Common myeloid progenitor, CD34-positive (primary cell): Measurements from ENCODE around the gene ITPR2. TPM values are rescaled to one million over a fixed set of nuclear protein-coding genes. Genes with fewer than 3 reads are reported as not detected.

Experiments used
- CTCF ChIA-PET: fragments of 350-600 bp; sonication (Branson Sonifier 250); formaldehyde crosslinking; loops from one replicate; lab custom pipeline; 2021; ENCODE audit warnings: antibody characterized with exemption; lab: Charles Lee
- POLR2A ChIA-PET: fragments of 350-600 bp; sonication (Branson Sonifier 250); formaldehyde crosslinking; loops from one replicate; lab custom pipeline; 2021; ENCODE audit warnings: antibody characterized with exemption; lab: Charles Lee
- DNase-seq, 3 donors: peaks; one replicate each; pipeline versions ENCODE4 v3.0.0 to v3.0.0-alpha.2; 2013
- H3K27ac ChIP-seq, 2 experiments: 1 replicate in 1 of 2; 2 replicates in 1 of 2; pipeline ENCODE4 v1.7.0; 2013; ENCODE audit warnings: inconsistent platforms in 2 of 2, low read length in 2 of 2, mild to moderate bottlenecking in 2 of 2, low read depth in 1 of 2, moderate library complexity in 1 of 2; ENCODE audit not compliant: severe bottlenecking in 2 of 2, insufficient read depth in 1 of 2, poor library complexity in 1 of 2
- H3K27me3 ChIP-seq, 5 experiments: replicated peaks in 2 of 5; 1 replicate in 3 of 5; 2 replicates in 2 of 5; pipeline versions ENCODE4 v1.6.1 to v1.7.0; 2013; ENCODE audit warnings: low read length in 4 of 5, mild to moderate bottlenecking in 2 of 5, moderate library complexity in 2 of 5, inconsistent platforms in 1 of 5; ENCODE audit not compliant: insufficient read depth in 5 of 5, control insufficient read depth in 4 of 5
- H3K36me3 ChIP-seq, 4 experiments: 1 replicate in 2 of 4; 2 replicates in 2 of 4; pipeline versions ENCODE4 v1.6.1 to v1.7.0; 2013; ENCODE audit warnings: low read length in 3 of 4, control low read depth in 1 of 4, mild to moderate bottlenecking in 1 of 4; ENCODE audit not compliant: control insufficient read depth in 4 of 4, insufficient read depth in 4 of 4
- H3K4me1 ChIP-seq, 4 experiments: 1 replicate in 3 of 4; 2 replicates in 1 of 4; pipeline versions ENCODE4 v1.6.1 to v1.7.1; 2013; ENCODE audit warnings: low read length in 3 of 4, mild to moderate bottlenecking in 3 of 4, control low read depth in 1 of 4, inconsistent platforms in 1 of 4, moderate library complexity in 1 of 4; ENCODE audit not compliant: control insufficient read depth in 4 of 4, insufficient read depth in 4 of 4; ENCODE audit errors: control extremely low read depth in 1 of 4
- H3K4me3 ChIP-seq, 7 experiments: 1 replicate in 4 of 7; 2 replicates in 3 of 7; pipeline versions ENCODE4 v1.5.1 to v1.7.0; 2013; ENCODE audit warnings: mild to moderate bottlenecking in 7 of 7, low read length in 6 of 7, moderate library complexity in 6 of 7, inconsistent platforms in 2 of 7, low read depth in 2 of 7, control low read depth in 1 of 7; ENCODE audit not compliant: insufficient read depth in 4 of 7, control insufficient read depth in 1 of 7; ENCODE audit errors: extremely low read depth in 1 of 7
- H3K9me3 ChIP-seq, 5 experiments: 1 replicate in 4 of 5; 2 replicates in 1 of 5; pipeline versions ENCODE4 v1.6.1 to v1.7.1; 2013; ENCODE audit warnings: low read length in 4 of 5, mild to moderate bottlenecking in 2 of 5, inconsistent platforms in 1 of 5, low read depth in 1 of 5, moderate library complexity in 1 of 5; ENCODE audit not compliant: control insufficient read depth in 4 of 5, insufficient read depth in 2 of 5; ENCODE audit errors: control extremely low read depth in 1 of 5
- WGBS: methylation state at CpG from one replicate; pipeline ENCODE4 v1.1.5; 2013; ENCODE audit not compliant: insufficient coverage; 5-methylcytosine and 5-hydroxymethylcytosine counted together
- polyA plus RNA-seq: library from polyadenylated mRNA; unstranded; fragments of 120-200 nt; gene quantifications from one replicate; pipeline ENCODE4 v1.2.1, GENCODE V29; 2013

Gene ITPR2
- 30.1 TPM for polyA plus RNA-seq

DNA sequence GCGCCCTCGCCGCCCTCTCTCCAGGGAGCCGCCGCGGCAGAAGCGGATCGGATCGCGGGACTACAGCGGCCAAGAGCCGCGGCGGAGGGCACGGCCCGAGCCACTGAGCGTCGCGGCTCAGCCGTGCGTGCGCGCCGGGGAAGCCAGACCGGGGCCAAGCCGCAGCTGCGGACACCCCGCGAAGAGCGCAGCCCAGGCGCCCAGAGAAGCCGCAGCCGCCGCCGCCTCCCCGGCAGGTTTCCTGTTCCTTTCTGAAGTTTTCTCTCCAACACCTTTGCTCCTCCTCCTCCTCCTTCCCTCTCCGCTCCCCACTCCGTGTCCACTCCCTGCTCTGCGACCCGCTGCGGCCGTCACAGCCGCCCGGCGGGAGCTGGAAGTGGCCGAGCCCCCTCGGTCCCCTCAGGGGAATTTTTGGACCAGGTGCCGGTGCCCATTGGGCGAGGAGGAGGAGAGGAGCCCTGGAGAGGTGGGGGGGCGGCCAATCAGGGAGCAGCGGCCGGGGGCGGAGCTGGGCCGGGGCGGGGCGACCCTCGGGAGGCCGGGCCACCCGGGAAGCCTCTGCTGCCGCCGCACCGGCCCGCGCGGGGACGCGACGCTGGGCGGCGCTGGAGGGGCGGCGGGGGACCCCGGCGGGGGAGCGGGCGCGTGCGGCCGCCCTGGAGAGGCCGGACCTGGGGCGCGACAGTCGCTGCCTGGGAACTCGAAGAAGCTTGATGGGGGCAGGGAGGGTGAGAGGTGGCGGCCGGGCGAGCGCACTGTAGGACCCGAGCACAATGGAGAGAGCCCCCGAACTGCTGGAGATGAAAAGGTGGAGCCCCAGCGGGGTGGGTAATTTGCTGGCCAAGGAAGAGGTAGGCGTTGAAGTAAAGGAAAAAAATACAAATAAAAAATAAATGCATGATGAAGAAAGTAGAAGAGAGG lies at the start of gene ITPR2:
Gene ITPR2 (minus strand): TSS at position 373 of the 921 bp plus-strand sequence. CDS start 413 bp downstream, outside the sequence.
- Histone ChIP-seq H3K9me3 (no peaks in the 10 kb centered on the region), H3K27me3 (no peaks in the 10 kb centered on the region), H3K4me1 (peaks cover 14 to 43% (median 24%) of the 10 kb centered on the region in 4 experiments), H3K36me3 (no peaks in the 10 kb centered on the region), H3K4me3 (peak within 1 kb of the TSS; percentile 88 to 98 (median 92)), H3K27ac (peak within 1 kb of the TSS; percentile 87 to 93)
- ChIA-PET CTCF (interaction anchor here (0.6 to 6.7 kb wide), 24 partner anchors 8 to 714 kb away, joined by 3 to 30 read pairs (median 4); no protein-coding TSS in a partner anchor), POLR2A (interaction anchor here (0.6 to 3.0 kb wide), 8 partner anchors 8 to 180 kb away, joined by 3 to 22 read pairs (median 3); partner anchors contain the start of gene TM7SF3)
- WGBS = under 1% methylated on average over 54 of the region's 92 CpGs
- peak; percentile 90 to 94 (median 91) for DNase-seq

DNA sequence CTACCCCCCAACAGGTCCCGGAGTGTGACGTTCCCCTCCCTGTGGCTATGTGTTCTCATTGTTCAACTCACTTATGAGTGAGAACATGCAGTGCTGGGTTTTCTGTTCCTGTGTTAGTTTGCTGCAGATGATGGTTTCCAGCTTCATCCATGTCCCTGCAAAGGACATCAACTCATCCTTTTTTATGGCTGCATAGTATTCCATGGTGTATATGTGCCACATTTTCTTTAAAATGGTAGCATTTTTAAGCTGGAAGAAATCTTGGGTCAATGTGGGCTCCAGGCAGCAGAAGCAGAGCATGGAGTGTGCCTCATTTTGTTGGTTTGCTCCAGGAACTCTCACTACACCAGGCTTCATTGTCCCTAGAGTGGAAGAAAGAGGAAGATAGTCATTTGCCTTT lies 47.6 kb upstream of the ITPR2 start:
- H3K9me3 ChIP-seq = peaks cover 0 to 7% (median 0%) of the 10 kb centered on the region in 5 experiments
- H3K4me3 ChIP-seq = no peak overlapping the region
- ChIA-PET POLR2A (no interaction called here), CTCF (interaction anchor here (0.6 to 6.9 kb wide), 5 partner anchors 8 to 115 kb away, joined by 3 to 71 read pairs (median 3); no protein-coding TSS in a partner anchor)
- DNase-seq = no peak
- 100% methylated on average over 2 of the region's 2 CpGs for WGBS
- H3K36me3 ChIP-seq = no peaks in the 10 kb centered on the region
- H3K27me3 ChIP-seq = no peaks in the 10 kb centered on the region
- no peak overlapping the region for H3K27ac ChIP-seq
- peaks cover 0 to 17% (median 8%) of the 10 kb centered on the region in 4 experiments for H3K4me1 ChIP-seq

DNA sequence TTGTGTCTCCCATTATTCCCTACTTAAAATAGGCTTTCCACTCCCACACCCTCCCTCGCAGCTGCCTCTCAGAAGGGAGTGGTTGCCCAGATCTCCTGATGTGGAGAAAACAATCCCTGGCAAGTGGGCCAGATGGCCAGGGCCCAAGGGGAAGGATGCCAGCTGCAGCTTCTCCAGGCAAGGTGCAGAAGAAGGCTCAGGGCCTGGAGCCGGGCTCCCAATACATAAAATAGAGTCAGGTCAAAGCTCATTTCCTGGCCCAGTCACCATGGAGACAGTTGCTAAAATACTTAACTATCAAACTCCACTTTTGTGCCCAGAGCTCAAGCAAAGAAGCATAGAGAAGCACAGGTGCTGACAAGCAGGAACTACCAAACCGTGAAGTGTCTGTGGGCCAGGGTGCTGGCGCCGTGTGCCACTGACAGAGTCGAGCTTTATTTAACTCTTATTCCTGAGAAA lies 45.7 kb upstream of the ITPR2 start:
- Histone ChIP-seq H3K4me1 (peaks cover 0 to 18% (median 7%) of the 10 kb centered on the region in 4 experiments), H3K27me3 (no peaks in the 10 kb centered on the region), H3K4me3 (no peak overlapping the region), H3K27ac (peak overlapping the region in 1 of 2 experiments; percentile 63), H3K9me3 (peaks cover 0 to 7% (median 0%) of the 10 kb centered on the region in 5 experiments), H3K36me3 (no peaks in the 10 kb centered on the region)
- CTCF ChIA-PET = interaction anchor here (0.7 to 6.9 kb wide), 7 partner anchors 8 to 50 kb away, joined by 3 to 32 read pairs (median 4); no protein-coding TSS in a partner anchor
- peak; percentile 36 to 86 (median 80) for DNase-seq
- 45% methylated on average over 5 of the region's 6 CpGs for WGBS
- POLR2A ChIA-PET = no interaction called here

- H3K4me3 ChIP-seq = no peak overlapping the region
Measured at GRCh38 chr12:26874501-26875296, 41.7 kb upstream of the ITPR2 start.

DNA sequence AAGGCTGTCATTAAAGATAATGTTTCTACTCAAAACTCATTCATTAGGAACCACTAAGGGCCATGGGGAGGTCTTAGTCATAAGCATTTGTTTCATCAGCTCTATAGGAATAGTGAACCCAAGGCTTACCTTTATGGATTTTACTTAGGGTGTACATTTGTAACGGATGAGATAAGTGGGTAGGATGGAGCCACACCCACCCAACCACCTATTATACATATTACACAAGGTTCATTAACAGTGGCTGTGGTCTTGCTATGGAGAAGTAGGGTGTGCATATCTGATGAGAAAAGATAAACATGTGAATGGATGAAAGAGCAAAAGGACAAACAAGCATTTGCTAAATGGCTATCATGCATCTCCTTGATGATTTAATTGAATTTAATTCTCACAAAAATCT lies 39.6 kb upstream of the ITPR2 start:
- WGBS = no CpG with 5 or more reads among the region's 1 CpG
- no peaks in the 10 kb centered on the region for H3K27me3 ChIP-seq
- CTCF ChIA-PET = interaction anchor here (1.2 to 9.3 kb wide), 3 partner anchors 10 to 24 kb away, joined by 3 to 71 read pairs (median 6); no protein-coding TSS in a partner anchor
- H3K4me3 ChIP-seq = no peak overlapping the region
- H3K9me3 ChIP-seq = peaks cover 0 to 5% (median 0%) of the 10 kb centered on the region in 5 experiments
- peak in 2 of 3 donors; percentile 39 to 52 for DNase-seq
- peaks cover 12 to 39% (median 29%) of the 10 kb centered on the region in 4 experiments for H3K4me1 ChIP-seq
- no peak overlapping the region for H3K27ac ChIP-seq
- POLR2A ChIA-PET = no interaction called here
- H3K36me3 ChIP-seq = no peaks in the 10 kb centered on the region

More at GRCh38 chr12:26874501-26875296, 41.7 kb upstream of the ITPR2 start:
- 100% methylated on average over 3 of the region's 7 CpGs for WGBS
- H3K27ac ChIP-seq = no peak overlapping the region
- DNase-seq = no peak
- POLR2A ChIA-PET = no interaction called here
- peaks cover 12 to 39% (median 27%) of the 10 kb centered on the region in 4 experiments for H3K4me1 ChIP-seq
- no peaks in the 10 kb centered on the region for H3K27me3 ChIP-seq
- H3K36me3 ChIP-seq = no peaks in the 10 kb centered on the region
- H3K9me3 ChIP-seq = peaks cover 0 to 7% (median 0%) of the 10 kb centered on the region in 5 experiments
- CTCF ChIA-PET = interaction anchor here (0.7 to 9.3 kb wide), 5 partner anchors 9 to 106 kb away, joined by 3 to 71 read pairs (median 3); no protein-coding TSS in a partner anchor

- POLR2A ChIA-PET = no interaction called here
- no CpG with 5 or more reads among the region's 2 CpGs for WGBS
- Histone ChIP-seq H3K27ac (no peak overlapping the region), H3K4me1 (peaks cover 12 to 43% (median 31%) of the 10 kb centered on the region in 4 experiments), H3K9me3 (no peaks in the 10 kb centered on the region), H3K27me3 (no peaks in the 10 kb centered on the region), H3K4me3 (no peak overlapping the region), H3K36me3 (no peaks in the 10 kb centered on the region)
- DNase-seq = no peak
- CTCF ChIA-PET = interaction anchor here (0.7 to 9.3 kb wide), 6 partner anchors 9 to 38 kb away, joined by 3 to 71 read pairs (median 4); partner anchors contain the start of gene ITPR2
Measured at GRCh38 chr12:26871985-26872384, 39.0 kb upstream of the ITPR2 start.
